Liver (tissue), 3 donors: Measurements from ENCODE around the gene BTLA.

Experiments used
- ATF3 ChIP-seq: IDR thresholded peaks from 2 replicates; pipeline ENCODE4 v1.6.1; 2016; ENCODE audit warnings: antibody characterized with exemption
- CTCF ChIP-seq: fragments of 150-350 bp; IDR thresholded peaks from 2 replicates; pipeline ENCODE4 v1.5.1; 2017; ENCODE audit warnings: improper control_type of control experiment, low read depth, low read length; ENCODE audit not compliant: missing input control
- GABPA ChIP-seq, 2 donors: IDR thresholded peaks in 1 of 2; conservative IDR thresholded peaks in 1 of 2; 2 replicates each; pipeline ENCODE4 v1.6.1; 2016; ENCODE audit warnings: antibody characterized with exemption in 2 of 2, mild to moderate bottlenecking in 1 of 2, moderate library complexity in 1 of 2
- HNF4G ChIP-seq: IDR thresholded peaks from 2 replicates; pipeline ENCODE4 v1.6.1; 2016; ENCODE audit warnings: antibody characterized with exemption
- JUND ChIP-seq, 2 donors: IDR thresholded peaks; 2 replicates each; pipeline ENCODE4 v1.6.1; 2016; ENCODE audit warnings: antibody characterized with exemption in 2 of 2
- MAX ChIP-seq: IDR thresholded peaks from 2 replicates; pipeline ENCODE4 v1.6.1; 2016; ENCODE audit warnings: antibody characterized with exemption
- REST ChIP-seq: IDR thresholded peaks from 2 replicates; pipeline ENCODE4 v1.6.1; 2016; ENCODE audit warnings: antibody characterized with exemption, mild to moderate bottlenecking
- RXRA ChIP-seq, 2 donors: IDR thresholded peaks; 2 replicates each; pipeline ENCODE4 v1.6.1; 2017 to 2018; ENCODE audit warnings: antibody characterized with exemption in 2 of 2, mild to moderate bottlenecking in 1 of 2
- TAF1 ChIP-seq: conservative IDR thresholded peaks from 2 replicates; pipeline ENCODE4 v1.6.1; 2016; ENCODE audit warnings: antibody characterized with exemption, mild to moderate bottlenecking
- YY1 ChIP-seq: IDR thresholded peaks from 2 replicates; pipeline ENCODE4 v1.6.1; 2016; ENCODE audit warnings: antibody characterized with exemption, mild to moderate bottlenecking
- donor health status: healthy.
- donor health status: healthy.

- no peak for TF ChIP-seq CTCF
- no peak for TF ChIP-seq JUND (IDR thresholded peaks at IDR 0.05)
- TF ChIP-seq ATF3, result no peak
- TF ChIP-seq HNF4G, result no peak
- TF ChIP-seq RXRA (IDR thresholded peaks at IDR 0.05), result no peak
- TF ChIP-seq GABPA (IDR thresholded peaks at IDR 0.05 in 1 of 2, conservative IDR thresholded peaks at IDR 0.05 in 1 of 2), result no peak
- TF ChIP-seq MAX, result no peak
- TF ChIP-seq YY1, result no peak
- no peak for TF ChIP-seq REST
- no peak for TF ChIP-seq TAF1
Measured at GRCh38 chr3:112508261-112508660, 9.0 kb upstream of the BTLA start.
